HG03159 (cell line): Measurements from ENCODE around the gene NINJ2.
A peak's percentile ranks its signal among the peaks of the same experiment; 100 is the strongest.
"Not testable (repeated sequence)": the region's sequence is repeated elsewhere in the genome, so short reads cannot be mapped to it uniquely, and the experiment has no call there.

Experiments
- ATAC-seq: cut with Tn5 transposase; IDR thresholded peaks from one replicate; pipeline ENCODE4 v1.9.1; 2021; ENCODE audit warnings: mild to moderate bottlenecking, moderate library complexity; ENCODE audit not compliant: unreplicated experiment

Gene NINJ2

DNA sequence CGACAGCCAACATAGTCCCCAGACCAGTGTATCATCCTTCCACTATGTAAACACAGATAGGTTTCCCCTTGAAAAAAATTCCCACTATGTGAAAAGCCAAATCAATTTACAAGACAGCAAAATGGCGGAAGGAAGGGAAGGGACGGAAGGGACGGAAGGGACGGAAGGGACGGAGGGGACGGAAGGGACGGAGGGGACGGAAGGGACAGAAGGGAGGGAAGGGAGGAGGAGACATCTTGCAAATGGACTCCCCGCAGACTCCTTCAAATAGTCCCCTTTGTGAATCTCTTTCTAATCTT, 75.3 kb downstream of the NINJ2 start:
- no peak for ATAC-seq

DNA sequence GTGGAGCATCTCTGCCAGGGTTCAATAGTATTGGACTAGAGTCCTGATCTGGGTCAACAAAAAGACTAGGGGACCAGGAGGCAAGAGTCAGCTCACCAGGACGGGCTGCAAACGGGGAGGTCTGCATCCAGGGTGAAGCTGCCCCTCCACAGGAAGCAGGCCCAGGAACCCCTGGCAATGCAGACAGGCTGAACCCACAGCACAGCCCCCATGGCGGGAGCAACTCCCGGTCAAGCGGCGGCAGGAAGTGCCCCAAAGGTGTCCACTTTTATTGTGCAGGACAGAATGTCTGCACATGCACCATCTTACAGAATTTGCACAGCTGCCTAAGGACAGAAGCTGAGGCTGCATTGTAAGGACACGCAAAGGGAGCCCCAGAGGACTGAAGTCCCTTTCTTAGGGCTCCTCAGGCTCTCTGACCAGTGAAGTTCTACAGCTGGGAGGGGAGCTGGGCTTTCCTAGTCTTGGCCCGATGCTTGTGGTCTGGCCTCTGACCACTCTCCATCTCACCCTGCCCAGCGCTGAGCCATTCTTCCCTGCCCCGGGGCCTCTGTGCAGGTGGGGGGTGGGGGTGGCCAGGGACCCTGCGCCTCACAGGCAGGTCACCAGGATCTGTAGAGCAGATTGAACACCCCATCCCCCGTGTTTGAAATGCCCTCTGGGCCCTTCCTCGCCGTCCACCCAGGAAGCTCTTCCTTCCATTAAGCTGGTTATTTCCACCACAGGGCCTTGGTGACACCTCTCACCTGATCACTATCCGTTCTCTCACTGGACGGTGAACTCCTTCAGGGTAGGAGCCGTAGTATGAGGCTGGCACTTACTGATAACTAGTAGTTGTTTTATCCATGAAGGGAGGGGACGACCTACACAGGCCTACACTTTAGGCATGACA, 75.9 kb downstream of the NINJ2 start:
- ATAC-seq, result no peak

DNA sequence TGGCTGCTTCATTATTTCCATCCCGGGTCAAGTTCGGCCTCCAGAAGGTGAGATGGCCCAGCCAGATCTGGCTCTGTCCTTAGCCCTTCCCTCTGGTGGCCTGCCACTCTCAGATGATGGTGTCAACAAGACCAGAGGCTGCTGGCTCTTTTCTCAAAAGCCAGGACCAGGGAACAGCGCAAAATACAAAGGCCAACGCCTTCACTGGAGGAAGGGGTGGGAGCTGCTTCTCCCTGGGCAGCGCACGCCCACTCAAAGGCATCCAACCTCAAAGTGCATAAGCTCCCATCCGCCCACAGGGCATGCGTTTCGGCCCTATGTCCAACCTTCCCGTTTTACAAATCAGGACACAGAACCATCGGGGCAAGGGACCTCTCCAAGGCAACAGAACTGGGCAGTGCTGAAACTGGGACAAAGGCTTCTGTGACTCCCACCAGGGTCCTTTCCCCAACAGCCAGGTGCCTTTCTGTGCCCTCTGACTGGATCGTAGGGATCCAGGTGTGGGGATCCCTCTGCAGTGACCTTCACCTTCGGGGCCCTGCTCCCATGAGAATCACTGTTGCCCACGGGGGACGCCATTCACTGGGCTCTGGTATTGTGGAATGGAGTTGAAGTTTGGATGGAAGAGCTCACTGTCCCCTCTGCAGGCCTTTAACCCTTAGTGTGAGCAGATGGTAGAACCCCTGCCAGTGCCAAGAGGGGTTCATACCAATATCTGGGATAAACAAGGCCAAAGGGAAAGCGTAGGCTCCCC, 76.8 kb downstream of the NINJ2 start:
- no peak for ATAC-seq

DNA sequence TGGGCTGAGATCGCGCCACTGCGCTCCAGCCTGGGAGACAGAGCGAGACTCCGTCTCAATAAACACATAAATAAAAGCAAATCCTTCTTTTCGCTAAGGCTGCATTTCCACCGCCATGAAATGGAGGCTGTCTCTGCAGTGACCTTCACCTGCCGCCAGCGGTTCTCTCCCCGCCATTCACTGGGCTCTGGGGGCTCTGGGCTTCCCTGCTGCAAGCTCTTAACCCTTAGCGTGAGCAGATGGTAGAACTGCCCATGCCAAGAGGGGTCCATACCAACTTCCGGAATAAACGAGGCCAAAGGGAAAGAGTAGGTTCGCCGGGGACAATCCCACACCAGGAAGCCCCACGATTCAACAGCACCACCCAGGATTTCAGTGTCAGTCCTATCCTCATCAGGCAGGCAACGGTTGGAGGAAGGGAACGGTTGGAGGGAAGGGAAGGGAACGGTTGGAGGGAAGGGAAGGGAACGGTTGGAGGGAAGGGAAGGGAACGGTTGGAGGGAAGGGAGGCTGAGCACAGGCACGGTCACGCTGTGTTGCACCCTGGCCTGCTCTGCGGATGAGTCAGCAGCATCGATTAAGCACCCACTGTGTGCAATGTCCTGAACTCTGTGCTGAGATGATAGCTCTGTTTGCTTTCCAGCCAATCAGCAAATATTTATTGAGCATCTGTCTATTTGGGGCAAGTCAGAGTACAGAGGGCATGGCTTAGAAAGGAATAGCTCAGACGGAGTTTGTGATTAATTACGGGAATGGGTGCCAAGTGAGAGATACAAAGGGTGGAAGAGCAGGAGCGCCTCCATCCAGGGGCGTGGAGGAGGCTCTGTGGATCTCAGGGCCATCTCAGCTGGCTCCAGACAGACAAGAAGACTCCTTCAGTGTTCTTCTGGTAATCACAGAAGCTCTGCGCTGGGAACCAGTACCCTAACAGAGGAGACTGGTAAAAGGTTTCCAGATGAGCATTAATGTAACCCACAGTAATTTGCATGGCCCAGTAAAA, 77.9 kb downstream of the NINJ2 start:
- no peak for ATAC-seq

- ATAC-seq, result no peak
These were observed 79.9 kb downstream of the NINJ2 start for GRCh38 chr12:583251-583869.

DNA sequence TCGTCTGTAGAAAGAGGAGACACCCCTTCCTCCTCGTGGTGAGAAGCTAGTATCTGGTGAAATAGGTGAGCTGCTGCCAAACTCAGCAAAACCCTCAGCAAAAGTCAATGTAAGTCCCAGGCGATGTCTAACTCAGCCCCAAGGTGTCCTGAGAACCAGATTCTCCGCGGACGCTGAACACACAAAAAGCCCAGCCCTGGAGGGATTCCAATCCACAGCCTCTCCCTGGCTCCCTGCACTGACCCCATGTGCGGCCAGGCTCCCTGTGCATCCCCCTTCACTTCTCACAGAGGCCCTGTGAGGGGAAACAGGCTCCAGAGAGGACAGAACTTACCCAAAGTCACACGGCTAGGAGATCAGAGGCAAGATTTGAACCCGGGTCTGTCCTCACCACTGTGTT, 81.5 kb downstream of the NINJ2 start:
- ATAC-seq, result no peak

DNA sequence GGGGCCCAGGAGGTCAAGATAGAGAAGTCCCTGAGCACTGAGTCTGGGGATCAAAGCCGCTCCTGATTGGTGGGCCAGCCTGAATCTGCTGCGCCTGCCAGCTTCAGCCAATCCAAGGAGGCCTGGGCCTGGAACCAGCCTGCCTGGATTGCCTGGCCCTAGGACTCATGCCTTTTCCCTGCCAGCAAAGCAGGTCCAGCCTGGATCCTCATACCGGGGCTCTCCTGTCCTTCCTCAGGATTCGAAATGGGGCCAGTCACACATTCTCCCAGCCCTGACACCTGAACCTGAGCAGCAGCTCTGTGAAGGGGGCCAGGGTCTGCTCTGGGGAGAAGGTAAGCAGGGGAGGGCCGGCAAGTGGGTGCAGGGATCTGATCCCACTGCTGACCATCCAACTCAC, 81.9 kb downstream of the NINJ2 start:
- ATAC-seq, result no peak

DNA sequence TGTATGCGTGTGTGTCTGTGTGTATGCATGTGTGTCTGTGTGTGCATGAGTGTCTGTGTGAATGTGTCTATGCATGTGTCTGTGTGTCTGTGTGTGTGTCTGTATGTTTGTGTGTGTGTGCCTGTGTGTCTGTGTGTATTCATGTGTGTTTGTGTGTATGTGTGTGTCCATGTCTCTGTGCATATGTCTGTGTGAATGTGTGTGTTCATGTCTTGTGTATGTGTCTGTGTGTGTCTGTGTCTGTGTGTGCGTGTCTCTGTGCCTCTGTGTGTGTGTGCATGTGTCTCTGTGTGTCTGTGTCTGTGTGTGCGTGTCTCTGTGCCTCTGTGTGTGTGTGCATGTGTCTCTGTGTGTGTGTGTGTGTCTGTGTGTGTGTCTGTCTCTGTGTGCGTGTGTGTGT, 82.4 kb downstream of the NINJ2 start:
- ATAC-seq, result no peak

- ATAC-seq, result no peak
These were observed 83.7 kb downstream of the NINJ2 start for GRCh38 chr12:579420-580110.

DNA sequence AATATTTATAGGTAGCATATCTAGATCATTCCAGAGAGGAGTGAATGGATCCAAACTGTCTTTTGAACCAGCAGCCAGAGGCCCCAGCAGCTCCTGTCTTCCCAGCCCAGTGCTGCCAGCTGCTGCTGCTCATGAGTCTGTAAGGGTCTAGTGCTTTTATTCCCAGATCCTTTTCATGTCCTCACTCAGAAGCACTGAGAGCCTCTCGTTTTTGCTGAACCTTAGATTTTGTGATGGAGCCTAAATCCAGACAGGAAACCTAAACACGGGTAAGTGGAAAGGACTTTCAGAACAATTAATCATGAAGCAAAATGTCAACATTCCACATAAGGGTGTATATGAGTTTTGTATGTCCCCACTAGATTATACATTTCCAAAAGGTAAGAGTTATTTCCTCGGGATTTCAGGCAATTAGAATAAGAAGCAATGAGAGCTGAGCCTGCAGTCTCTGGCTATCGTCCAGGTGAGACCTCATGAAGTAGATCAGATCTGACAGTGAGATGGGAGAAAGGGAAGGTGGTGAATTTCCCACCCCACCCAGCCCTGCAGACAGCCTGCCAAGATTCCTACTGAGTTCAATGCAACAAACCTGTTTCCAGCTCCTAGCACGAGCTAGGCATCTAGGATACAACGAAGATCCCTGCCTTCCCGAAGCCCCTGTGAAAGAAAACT, 84.4 kb downstream of the NINJ2 start:
- no peak for ATAC-seq

GRCh38 chr12:577994-578747, 85.1 kb downstream of the NINJ2 start:
- ATAC-seq, result not testable (repeated sequence)

DNA sequence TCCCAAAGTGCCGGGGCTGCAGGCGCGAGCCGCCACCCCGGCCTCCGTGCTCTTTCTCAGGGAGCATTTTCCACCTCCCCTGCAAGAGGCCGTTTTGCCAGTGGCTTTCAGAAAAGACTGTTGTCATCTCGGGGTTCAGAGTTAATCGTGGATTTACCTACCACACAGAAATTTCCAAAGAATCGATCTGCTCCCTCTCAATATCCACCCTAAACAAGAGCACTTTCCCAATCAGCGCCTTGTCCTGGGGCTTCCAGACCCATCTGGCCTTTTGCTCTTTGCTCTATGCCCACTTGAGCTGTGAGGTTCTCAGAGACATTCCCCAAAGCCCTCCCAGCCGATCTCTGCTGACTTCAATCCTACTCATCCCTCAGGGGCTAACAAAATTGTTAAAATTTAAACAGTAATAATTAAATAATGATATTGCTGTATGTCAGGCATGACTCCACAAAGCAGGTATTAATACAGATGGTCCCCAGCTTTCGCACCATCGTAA, 86.6 kb downstream of the NINJ2 start:
- ATAC-seq, result no peak

DNA sequence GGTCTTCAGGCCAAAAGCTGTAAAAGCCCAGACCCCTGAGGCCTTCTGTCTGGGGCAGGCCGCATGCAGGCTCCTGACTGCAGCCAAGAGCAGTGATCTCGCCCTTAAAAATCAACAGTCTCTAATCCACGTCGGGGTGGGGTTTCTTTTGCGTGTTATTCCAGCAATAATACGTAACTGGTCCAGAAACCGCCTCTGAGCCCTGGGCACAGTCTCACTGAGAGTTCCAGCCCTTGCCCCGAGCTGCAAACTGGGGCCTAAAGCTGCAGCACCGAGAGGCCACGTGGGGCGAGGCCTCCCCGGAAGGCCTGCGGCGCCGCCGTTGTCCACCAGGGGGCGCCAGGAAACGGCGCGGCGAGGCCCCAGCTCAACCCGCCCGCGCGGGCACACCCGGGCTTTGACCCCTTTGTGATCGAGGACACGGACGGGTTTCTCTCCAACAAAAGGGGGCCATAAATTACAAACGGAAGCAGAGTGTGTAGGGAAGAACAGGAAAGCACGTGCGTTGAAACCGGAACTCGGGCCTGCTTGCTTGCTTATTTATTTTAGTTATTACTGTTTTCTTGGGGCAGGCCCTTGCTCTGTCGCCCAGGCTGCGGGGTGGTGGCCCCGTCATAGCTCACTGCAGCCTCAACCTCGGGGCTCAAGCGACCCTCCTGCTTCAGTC, 87.2 kb downstream of the NINJ2 start:
- ATAC-seq, result peak; percentile 66

- ATAC-seq, result no peak
These were observed 88.1 kb downstream of the NINJ2 start for GRCh38 chr12:575129-575502.

GRCh38 chr12:574475-575128, 88.6 kb downstream of the NINJ2 start:
- no peak for ATAC-seq

DNA sequence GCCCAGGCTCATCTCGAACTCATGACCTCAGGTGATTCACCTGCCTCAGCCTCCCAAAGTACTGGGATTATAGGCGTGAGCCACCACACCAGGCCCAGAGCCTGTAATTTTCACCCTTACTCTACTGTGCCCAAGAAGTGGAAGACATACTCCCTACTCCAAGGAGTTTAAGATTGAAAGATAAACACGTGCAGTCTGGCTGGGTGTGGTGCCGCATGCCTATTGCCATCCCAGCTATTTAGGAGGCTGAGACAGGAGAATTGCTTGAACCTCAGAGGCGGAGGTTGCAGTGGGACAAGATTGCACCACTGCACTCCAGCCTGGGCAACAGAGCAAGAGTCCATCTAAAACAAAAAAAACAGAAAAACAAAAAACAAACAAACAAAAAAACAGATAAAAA, 90.0 kb downstream of the NINJ2 start:
- ATAC-seq, result no peak

DNA sequence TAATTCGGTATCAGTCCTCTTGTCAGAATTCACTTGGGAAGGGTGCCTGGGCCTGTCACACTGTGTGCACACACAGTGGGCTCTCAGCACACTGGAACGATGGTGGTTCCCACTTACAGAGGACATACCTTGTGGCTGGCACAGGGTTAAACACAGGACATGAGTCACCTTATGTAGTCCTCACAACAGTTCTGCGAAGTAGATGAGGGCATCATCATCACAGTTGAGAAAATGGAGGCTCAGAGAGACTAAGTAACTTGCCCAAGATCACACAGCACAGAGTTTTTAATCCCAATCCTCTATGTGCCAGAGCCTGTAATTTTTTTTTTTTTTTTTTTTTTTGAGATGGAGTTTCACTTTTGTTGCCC, 90.7 kb downstream of the NINJ2 start:
- ATAC-seq, result no peak
